ENCODE measurements around the gene LIG1. TPM values are rescaled to one million over a fixed set of nuclear protein-coding genes. Genes with fewer than 3 reads are reported as not detected.

Gene LIG1
- total RNA-seq, 1 experiment from 2014 or later, result 41.3 TPM

DNA sequence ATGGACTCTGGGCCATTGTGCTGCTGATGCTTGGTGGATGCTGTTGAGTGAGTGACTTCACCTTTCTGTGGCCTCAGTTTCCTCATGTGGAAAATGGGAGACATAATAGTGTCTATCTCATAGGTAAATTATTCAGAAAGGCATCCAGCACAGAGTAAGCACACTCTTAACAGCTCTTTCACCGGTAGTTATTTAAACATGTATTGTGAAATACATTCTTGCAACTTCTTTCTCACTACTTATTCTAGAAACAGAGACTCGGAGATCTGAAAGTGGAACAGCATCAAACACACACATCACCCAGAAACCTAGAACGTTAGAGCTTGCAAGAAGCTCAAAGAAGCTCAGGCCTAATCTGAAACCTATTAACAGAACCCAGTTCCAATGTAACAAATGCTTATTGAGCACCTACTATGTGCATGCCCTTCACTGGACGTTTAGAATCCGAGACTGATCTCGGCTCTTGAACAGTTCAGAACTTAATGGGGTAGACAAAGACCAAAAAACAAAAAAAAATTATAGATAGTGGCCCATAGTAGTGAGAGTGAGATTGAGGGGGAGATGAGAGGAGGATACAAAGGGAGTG, 4.4 kb upstream of the LIG1 start:
- no peak for DNase-seq (ENCODE audit: low read depth, low spot score)
- TSS peak; percentile 28 for BruUV-seq (replicated peaks)
- Histone ChIP-seq H3K36me3 (ENCODE audit: control insufficient read depth, insufficient read depth, low read length) (no peaks in the 10 kb centered on the region; the same call in 1 of the 2 replicates), H3K9me3 (ENCODE audit: control insufficient read depth, insufficient read depth, low read depth, low read length) (no peaks in the 10 kb centered on the region), H3K27ac (ENCODE audit: low read length) (no peak overlapping the region), H3K4me3 (ENCODE audit: low read depth in 2 of 2, low read length in 2 of 2) (no peak overlapping the region), H3K4me1 (ENCODE audit: control insufficient read depth, insufficient read depth, low read length) (no peaks in the 10 kb centered on the region), H3K27me3 (ENCODE audit: control insufficient read depth, insufficient read depth, low read length) (no peaks in the 10 kb centered on the region)
- TF ChIP-seq POLR2AphosphoS5 (IDR thresholded peaks at IDR 0.05; ENCODE audit: low read depth, low read length) (no peak), SIN3A (IDR thresholded peaks at IDR 0.05; ENCODE audit: borderline replicate concordance, insufficient read depth, low read depth, low read length) (no peak), TCF7L2 (IDR thresholded peaks at IDR 0.05; ENCODE audit: low read depth, low read length) (no peak)
- TF ChIP-seq, protein P1, sequence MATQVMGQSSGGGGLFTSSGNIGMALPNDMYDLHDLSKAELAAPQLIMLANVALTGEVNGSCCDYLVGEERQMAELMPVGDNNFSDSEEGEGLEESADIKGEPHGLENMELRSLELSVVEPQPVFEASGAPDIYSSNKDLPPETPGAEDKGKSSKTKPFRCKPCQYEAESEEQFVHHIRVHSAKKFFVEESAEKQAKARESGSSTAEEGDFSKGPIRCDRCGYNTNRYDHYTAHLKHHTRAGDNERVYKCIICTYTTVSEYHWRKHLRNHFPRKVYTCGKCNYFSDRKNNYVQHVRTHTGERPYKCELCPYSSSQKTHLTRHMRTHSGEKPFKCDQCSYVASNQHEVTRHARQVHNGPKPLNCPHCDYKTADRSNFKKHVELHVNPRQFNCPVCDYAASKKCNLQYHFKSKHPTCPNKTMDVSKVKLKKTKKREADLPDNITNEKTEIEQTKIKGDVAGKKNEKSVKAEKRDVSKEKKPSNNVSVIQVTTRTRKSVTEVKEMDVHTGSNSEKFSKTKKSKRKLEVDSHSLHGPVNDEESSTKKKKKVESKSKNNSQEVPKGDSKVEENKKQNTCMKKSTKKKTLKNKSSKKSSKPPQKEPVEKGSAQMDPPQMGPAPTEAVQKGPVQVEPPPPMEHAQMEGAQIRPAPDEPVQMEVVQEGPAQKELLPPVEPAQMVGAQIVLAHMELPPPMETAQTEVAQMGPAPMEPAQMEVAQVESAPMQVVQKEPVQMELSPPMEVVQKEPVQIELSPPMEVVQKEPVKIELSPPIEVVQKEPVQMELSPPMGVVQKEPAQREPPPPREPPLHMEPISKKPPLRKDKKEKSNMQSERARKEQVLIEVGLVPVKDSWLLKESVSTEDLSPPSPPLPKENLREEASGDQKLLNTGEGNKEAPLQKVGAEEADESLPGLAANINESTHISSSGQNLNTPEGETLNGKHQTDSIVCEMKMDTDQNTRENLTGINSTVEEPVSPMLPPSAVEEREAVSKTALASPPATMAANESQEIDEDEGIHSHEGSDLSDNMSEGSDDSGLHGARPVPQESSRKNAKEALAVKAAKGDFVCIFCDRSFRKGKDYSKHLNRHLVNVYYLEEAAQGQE (IDR thresholded peaks at IDR 0.05; ENCODE audit: insufficient read depth in 1 of 2, low read depth in 2 of 2, low read length in 1 of 2), result no peak
- TF ChIP-seq, protein P2, sequence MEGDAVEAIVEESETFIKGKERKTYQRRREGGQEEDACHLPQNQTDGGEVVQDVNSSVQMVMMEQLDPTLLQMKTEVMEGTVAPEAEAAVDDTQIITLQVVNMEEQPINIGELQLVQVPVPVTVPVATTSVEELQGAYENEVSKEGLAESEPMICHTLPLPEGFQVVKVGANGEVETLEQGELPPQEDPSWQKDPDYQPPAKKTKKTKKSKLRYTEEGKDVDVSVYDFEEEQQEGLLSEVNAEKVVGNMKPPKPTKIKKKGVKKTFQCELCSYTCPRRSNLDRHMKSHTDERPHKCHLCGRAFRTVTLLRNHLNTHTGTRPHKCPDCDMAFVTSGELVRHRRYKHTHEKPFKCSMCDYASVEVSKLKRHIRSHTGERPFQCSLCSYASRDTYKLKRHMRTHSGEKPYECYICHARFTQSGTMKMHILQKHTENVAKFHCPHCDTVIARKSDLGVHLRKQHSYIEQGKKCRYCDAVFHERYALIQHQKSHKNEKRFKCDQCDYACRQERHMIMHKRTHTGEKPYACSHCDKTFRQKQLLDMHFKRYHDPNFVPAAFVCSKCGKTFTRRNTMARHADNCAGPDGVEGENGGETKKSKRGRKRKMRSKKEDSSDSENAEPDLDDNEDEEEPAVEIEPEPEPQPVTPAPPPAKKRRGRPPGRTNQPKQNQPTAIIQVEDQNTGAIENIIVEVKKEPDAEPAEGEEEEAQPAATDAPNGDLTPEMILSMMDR (IDR thresholded peaks at IDR 0.05), result no peak
- no peak for ATAC-seq
- ChIA-PET CTCF (no interaction called here), POLR2A (no interaction called here)
- intact Hi-C loops (cut with micrococcal nuclease; ENCODE audit: unreplicated experiment) (no loop called here), in situ Hi-C loops (cut with HindIII; ENCODE audit: low pct_unique_long_range_greater_than_20kb, low sequenced_read_pairs) (no loop called here)

DNA sequence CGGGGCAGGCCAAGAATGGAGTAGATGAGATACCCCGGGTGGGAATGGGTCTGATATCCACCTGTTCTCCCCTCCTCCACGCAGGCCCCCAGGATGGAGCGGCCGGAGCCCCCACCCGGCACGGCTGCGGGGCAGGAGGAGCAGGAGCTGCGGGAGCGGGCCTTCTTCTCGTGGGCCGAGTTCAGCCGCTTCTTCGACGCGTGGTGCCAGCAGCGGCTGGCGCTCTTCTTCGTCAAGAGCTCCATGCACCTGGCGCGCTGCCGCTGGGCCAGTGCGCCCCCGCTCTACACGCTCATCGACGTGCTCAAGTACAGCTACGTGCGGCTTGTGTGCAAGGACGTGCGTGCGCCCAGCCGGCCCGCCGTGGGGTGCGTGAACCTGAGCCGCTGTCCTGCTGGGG, 1.6 kb upstream of the LIG1 start:
- in situ Hi-C loops (cut with HindIII; ENCODE audit: low pct_unique_long_range_greater_than_20kb, low sequenced_read_pairs), result no loop called here
- no peaks in the 10 kb centered on the region for H3K27me3 ChIP-seq (ENCODE audit: control insufficient read depth, insufficient read depth, low read length)
- ChIA-PET POLR2A (no interaction called here), CTCF (no interaction called here)
- intact Hi-C loops (cut with micrococcal nuclease; ENCODE audit: unreplicated experiment), result no loop called here
- TF ChIP-seq POLR2AphosphoS5 (IDR thresholded peaks at IDR 0.05; ENCODE audit: low read depth, low read length) (no peak), TCF7L2 (IDR thresholded peaks at IDR 0.05; ENCODE audit: low read depth, low read length) (no peak), SIN3A (IDR thresholded peaks at IDR 0.05; ENCODE audit: borderline replicate concordance, insufficient read depth, low read depth, low read length) (no peak)
- TF ChIP-seq, protein P1 (IDR thresholded peaks at IDR 0.05; ENCODE audit: insufficient read depth in 1 of 2, low read depth in 2 of 2, low read length in 1 of 2), result no peak
- TF ChIP-seq, protein P2 (IDR thresholded peaks at IDR 0.05), result no peak
- no TSS peak for BruUV-seq (replicated peaks)
- H3K4me3 ChIP-seq (ENCODE audit: low read depth in 2 of 2, low read length in 2 of 2), result peak overlapping the region in 1 of 2 experiments; percentile 79; a peak in 1 of 4 replicates
- H3K36me3 ChIP-seq (ENCODE audit: control insufficient read depth, insufficient read depth, low read length), result no peaks in the 10 kb centered on the region; the same call in 1 of the 2 replicates
- H3K4me1 ChIP-seq (ENCODE audit: control insufficient read depth, insufficient read depth, low read length), result no peaks in the 10 kb centered on the region
- no peaks in the 10 kb centered on the region for H3K9me3 ChIP-seq (ENCODE audit: control insufficient read depth, insufficient read depth, low read depth, low read length)
- DNase-seq (ENCODE audit: low read depth, low spot score) (no peak), ATAC-seq (no peak)
- H3K27ac ChIP-seq (ENCODE audit: low read length), result no peak overlapping the region

Data from Panc1 (cell line).